NT2/D1 (cell line): ENCODE results near the gene TBCCD1.

Experiments
- DNase-seq: peaks from one replicate; pipeline ENCODE4 v3.0.0-alpha.2; 2011; ENCODE audit warnings: low read depth, low spot score
- H3K27me3 ChIP-seq: 2 replicates; pipeline ENCODE4 v1.6.0; 2011; ENCODE audit warnings: mild to moderate bottlenecking; ENCODE audit not compliant: insufficient read length, insufficient read depth
- H3K36me3 ChIP-seq: 2 replicates; pipeline ENCODE4 v1.6.1; 2011; ENCODE audit warnings: mild to moderate bottlenecking, low read length, mixed read lengths; ENCODE audit not compliant: insufficient read depth, insufficient read length
- H3K4me1 ChIP-seq: 2 replicates; pipeline ENCODE4 v1.5.1; 2011; ENCODE audit not compliant: insufficient read depth, insufficient read length
- H3K4me3 ChIP-seq: 2 replicates; pipeline ENCODE4 v1.5.1; 2011; ENCODE audit warnings: low read depth; ENCODE audit not compliant: insufficient read length
- H3K9ac ChIP-seq: 2 replicates; pipeline ENCODE4 v1.6.0; 2011; ENCODE audit warnings: low read depth; ENCODE audit not compliant: insufficient read length
- H3K9me3 ChIP-seq: 2 replicates; pipeline ENCODE4 v1.5.1; 2011; ENCODE audit warnings: mild to moderate bottlenecking, low read length; ENCODE audit not compliant: insufficient read depth
- SUZ12 ChIP-seq: IDR thresholded peaks from 2 replicates; pipeline ENCODE4 v1.6.1; 2011; ENCODE audit not compliant: insufficient read length, insufficient read depth; ENCODE audit errors: extremely low read depth
- YY1 ChIP-seq: IDR thresholded peaks from 2 replicates; pipeline ENCODE4 v1.6.1; 2011; ENCODE audit not compliant: insufficient read length, insufficient read depth
- ZNF274 ChIP-seq: IDR thresholded peaks from 2 replicates; pipeline ENCODE4 v1.6.1; 2011; ENCODE audit warnings: mild to moderate bottlenecking, low read depth, low read length

TBCCD1 gene

DNA sequence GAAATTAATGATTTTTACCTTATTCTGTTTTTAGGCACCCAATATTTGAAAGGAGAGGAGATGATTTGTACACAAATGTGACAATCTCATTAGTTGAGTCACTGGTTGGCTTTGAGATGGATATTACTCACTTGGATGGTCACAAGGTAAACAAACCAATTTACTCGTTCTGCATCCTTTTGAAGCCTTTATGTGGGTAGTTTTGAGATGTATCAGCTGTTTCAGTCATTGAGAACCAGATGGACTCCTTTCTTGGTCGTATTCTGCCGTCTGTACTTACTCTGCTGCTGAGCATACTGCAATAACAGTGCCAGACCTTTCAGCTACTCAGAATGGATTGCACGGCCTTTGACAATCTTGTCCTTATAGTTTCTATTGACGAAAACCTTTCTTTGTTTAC is 16.7 kb upstream of the TBCCD1 start:
- no peaks in the 10 kb centered on the region for H3K27me3 ChIP-seq
- H3K36me3 ChIP-seq: peaks cover 75% of the 10 kb centered on the region
- H3K9me3 ChIP-seq: no peaks in the 10 kb centered on the region
- no peaks in the 10 kb centered on the region for H3K4me1 ChIP-seq
- no peak overlapping the region for H3K4me3 ChIP-seq
- no peak overlapping the region for H3K9ac ChIP-seq
- DNase-seq: no peak
- TF ChIP-seq YY1 (no peak), SUZ12 (no peak), ZNF274 (no peak)

DNA sequence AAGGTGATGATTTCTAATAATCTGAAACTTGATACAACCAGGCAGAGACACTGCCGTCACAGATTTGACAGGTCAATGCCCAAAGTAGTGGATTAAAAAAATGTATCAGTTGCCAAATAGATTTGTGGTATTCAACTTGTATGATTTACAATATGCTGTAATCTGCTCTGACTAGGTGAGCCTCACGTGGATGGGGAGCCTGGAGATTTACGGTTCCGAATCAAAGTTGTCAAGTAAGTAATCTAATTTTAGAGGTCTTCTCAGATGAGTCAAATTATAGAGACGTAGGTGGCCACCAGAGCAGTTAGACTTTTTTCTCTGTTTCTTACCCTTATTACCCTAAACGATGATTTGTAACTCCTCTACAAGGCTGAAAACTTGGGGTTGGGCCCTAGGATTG is 15.4 kb upstream of the TBCCD1 start:
- no peak for DNase-seq
- H3K36me3 ChIP-seq: peaks cover 82% of the 10 kb centered on the region

DNA sequence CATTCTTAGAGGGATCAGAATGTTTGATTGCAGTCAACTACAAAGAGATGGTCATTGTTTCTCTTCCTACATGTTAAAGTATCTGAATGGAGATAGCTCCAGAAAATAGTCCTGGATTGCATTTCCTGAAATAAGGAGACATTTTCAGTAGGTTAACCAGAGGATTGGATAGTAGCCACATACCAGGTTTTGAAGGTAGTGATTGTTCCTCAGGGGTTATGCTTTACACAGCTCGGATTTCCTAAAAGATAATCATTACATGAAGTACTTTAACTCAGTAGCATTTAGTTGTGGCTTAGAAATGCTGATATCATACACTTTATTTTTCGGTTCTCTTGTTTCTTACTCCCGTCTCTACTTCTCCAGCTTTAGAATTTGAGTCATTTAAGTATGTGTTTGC is 13.6 kb upstream of the TBCCD1 start:
- H3K4me1 ChIP-seq: no peaks in the 10 kb centered on the region
- no peaks in the 10 kb centered on the region for H3K9me3 ChIP-seq
- no peak overlapping the region for H3K9ac ChIP-seq
- H3K27me3 ChIP-seq: no peaks in the 10 kb centered on the region
- peaks cover 95% of the 10 kb centered on the region for H3K36me3 ChIP-seq
- TF ChIP-seq YY1 (no peak), SUZ12 (no peak), ZNF274 (no peak)
- DNase-seq: no peak
- no peak overlapping the region for H3K4me3 ChIP-seq

More for the DNA sequence above, 15.4 kb upstream of the TBCCD1 start:
- no peak overlapping the region for H3K4me3 ChIP-seq
- no peak overlapping the region for H3K9ac ChIP-seq
- no peak for TF ChIP-seq YY1
- TF ChIP-seq ZNF274: no peak
- TF ChIP-seq SUZ12: no peak
- no peaks in the 10 kb centered on the region for H3K27me3 ChIP-seq
- H3K4me1 ChIP-seq: no peaks in the 10 kb centered on the region
- H3K9me3 ChIP-seq: no peaks in the 10 kb centered on the region

DNA sequence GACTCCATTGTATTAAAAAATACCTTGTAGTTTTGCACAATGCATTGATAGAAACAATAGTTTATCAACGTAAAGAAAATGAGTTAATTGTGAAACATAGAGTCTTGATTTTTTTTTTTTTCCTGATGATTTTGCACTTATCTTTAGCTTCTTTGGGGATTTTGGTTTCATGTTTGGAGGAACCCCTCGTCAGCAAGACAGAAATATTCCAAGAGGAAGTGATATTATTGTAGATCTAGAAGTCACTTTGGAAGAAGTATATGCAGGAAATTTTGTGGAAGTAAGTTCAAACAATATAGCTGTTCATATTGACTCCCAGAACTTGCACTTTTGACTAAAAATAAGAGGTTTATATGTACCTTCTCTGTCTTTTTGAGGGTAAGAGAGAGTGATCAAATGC is 10.4 kb upstream of the TBCCD1 start:
- TF ChIP-seq ZNF274 (no peak), YY1 (no peak), SUZ12 (no peak)
- Histone ChIP-seq H3K9me3 (no peaks in the 10 kb centered on the region), H3K27me3 (no peaks in the 10 kb centered on the region), H3K9ac (no peak overlapping the region), H3K4me3 (no peak overlapping the region), H3K36me3 (peaks cover 96% of the 10 kb centered on the region), H3K4me1 (no peaks in the 10 kb centered on the region)
- no peak for DNase-seq

DNA sequence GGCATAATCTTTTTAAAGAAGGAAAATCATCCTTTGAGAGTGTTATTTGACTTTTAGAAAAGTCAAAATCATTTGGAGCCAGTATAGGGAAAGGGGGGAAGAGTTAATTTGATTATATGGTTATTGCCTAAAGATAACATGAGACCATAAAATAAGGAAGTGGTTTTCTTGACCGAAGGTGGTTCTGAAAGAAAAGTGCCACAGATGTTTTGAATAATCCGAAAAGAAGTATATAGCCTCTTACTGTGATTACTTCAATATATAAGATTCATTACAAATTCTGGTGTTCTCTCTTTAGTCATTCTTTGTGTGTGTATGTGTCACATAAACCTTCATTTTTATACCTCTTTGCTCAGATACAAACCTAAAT is 4.5 kb upstream of the TBCCD1 start:
- Histone ChIP-seq H3K4me3 (peak overlapping the region; percentile 92), H3K9me3 (no peaks in the 10 kb centered on the region), H3K36me3 (peaks cover 50% of the 10 kb centered on the region), H3K4me1 (no peaks in the 10 kb centered on the region), H3K9ac (no peak overlapping the region), H3K27me3 (no peaks in the 10 kb centered on the region)
- TF ChIP-seq YY1 (no peak), ZNF274 (no peak), SUZ12 (no peak)
- no peak for DNase-seq

DNA sequence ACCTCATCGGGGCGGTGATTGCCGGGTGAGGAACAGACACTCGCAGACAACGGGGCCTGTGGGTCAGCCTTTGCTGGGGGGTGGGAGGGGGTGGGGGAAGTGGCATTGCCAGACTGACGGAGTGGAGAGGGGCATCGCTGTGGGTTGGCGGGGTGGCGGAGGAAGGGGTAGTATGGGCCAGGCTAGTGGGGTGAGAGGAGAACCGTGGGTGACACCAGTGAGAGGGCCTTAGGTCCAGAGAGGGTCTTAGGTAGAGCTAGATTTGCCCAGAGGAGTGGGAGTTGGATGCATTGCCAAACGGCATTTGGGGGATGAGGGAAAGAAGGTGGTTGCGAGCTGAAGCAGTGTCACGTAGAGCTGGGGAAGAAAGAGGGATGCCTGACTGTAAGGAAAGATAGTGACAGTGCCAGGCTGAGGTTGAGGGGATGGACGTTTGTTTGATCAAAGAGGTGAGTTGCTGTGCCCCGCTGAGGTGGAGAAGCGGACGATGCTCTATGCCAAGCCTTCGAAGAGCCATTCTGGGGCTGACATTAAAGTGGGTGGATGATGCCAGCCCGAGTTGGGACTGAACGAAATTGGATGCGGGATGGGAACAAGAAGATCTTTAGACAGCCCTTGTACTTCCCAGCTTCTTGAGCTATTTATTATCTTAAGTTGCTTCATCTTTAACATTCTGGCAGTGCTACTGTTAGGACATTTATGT is 4.0 kb upstream of the TBCCD1 start:
- H3K27me3 ChIP-seq: no peaks in the 10 kb centered on the region
- H3K4me3 ChIP-seq: peak overlapping the region; percentile 92
- no peak for DNase-seq
- H3K9me3 ChIP-seq: no peaks in the 10 kb centered on the region
- H3K4me1 ChIP-seq: no peaks in the 10 kb centered on the region
- peaks cover 45% of the 10 kb centered on the region for H3K36me3 ChIP-seq
- TF ChIP-seq ZNF274: no peak
- TF ChIP-seq SUZ12: no peak
- TF ChIP-seq YY1: no peak
- peak overlapping the region; percentile 92 for H3K9ac ChIP-seq

DNA sequence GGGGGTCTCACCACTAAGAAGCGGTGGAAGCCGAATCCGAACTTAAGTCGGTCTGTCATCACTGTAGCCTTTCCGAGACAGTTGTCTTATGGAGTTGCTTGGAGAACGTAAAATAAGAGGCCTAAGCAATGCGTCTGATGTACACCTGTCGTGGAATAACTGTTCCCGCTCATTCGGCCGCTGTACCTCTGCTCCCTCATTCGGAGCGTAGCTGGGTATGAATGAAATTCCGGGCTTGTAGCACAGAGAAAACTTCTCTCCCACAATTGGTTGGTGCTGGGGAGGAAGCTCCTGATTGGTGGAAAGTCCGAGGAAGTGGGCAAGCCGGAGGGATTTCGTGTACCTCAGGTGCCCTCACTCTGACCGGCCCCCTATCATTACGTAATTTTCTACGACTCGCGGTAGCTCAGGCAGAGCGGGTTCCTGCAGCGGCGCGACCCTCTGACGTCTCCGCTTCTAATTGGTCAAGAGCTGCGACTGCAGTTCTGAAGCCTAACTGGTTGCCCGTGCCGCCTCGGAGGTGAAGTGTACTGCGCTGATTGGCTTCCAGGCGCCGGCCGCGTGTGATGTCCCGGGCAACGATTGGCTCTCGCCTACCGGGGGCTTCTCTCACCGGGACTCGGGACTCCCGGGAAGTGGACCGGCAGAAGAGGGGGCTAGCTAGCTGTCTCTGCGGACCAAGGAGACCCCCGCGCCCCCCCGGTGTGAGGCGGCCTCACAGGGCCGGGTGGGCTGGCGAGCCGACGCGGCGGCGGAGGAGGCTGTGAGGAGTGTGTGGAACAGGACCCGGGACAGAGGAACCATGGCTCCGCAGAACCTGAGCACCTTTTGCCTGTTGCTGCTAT is 3.2 kb upstream of the TBCCD1 start, which contains the start of gene DNAJB11:
TSS of gene DNAJB11 (plus strand) at position 625 of the 845 bp plus-strand sequence. CDS start at position 803, 178 bp downstream.
- TF ChIP-seq SUZ12 (no peak), YY1 (no peak), ZNF274 (no peak)
- no peaks in the 10 kb centered on the region for H3K4me1 ChIP-seq

More for the DNA sequence above, 3.2 kb upstream of the TBCCD1 start, which contains the start of gene DNAJB11:
- Histone ChIP-seq H3K4me3 (peak within 1 kb of the TSS; percentile 92), H3K36me3 (peaks cover 37% of the 10 kb centered on the region), H3K27me3 (no peaks in the 10 kb centered on the region), H3K9ac (peak within 1 kb of the TSS; percentile 92), H3K9me3 (no peaks in the 10 kb centered on the region)
- peak; percentile 100 for DNase-seq
